Breast epithelium (tissue), 4 donors: ENCODE results near the gene NRDE2. TPM values are rescaled to one million over a fixed set of nuclear protein-coding genes. Genes with fewer than 3 reads are reported as not detected.
"Not testable (repeated sequence)": the region's sequence is repeated elsewhere in the genome, so short reads cannot be mapped to it uniquely, and the experiment has no call there.

ENCODE experiments used
- DNase-seq, 2 donors: peaks; one replicate each; pipeline ENCODE4 v3.0.0-alpha.2; 2019; ENCODE audit warnings: low spot score in 2 of 2
- H3K27ac ChIP-seq, 2 donors: fragments of 200-600 bp; sonication (generic) in 1 of 2; one replicate each; pipeline ENCODE4 v1.5.1; 2016 to 2019; ENCODE audit warnings: mild to moderate bottlenecking in 1 of 2
- H3K27me3 ChIP-seq, 2 donors: fragments of 200-600 bp; sonication (generic) in 1 of 2; one replicate each; pipeline versions ENCODE4 v1.5.1 to v1.6.0; 2017 to 2019; ENCODE audit warnings: control low read depth in 1 of 2, mild to moderate bottlenecking in 1 of 2
- H3K36me3 ChIP-seq: fragments of 200-600 bp; one replicate; pipeline ENCODE4 v1.5.1; 2019
- H3K4me1 ChIP-seq, 2 donors: fragments of 200-600 bp; sonication (generic); one replicate each; pipeline ENCODE4 v1.5.1; 2016 to 2019; ENCODE audit warnings: control low read depth in 1 of 2
- H3K4me3 ChIP-seq, 3 donors: fragments of 200-600 bp; sonication (generic); 1 replicate in 2 of 3; 2 replicates in 1 of 3; pipeline ENCODE4 v1.5.1; 2016 to 2019; ENCODE audit warnings: mild to moderate bottlenecking in 3 of 3, moderate library complexity in 2 of 3
- H3K9me3 ChIP-seq, 2 donors: fragments of 200-600 bp; sonication (generic) in 1 of 2; one replicate each; pipeline ENCODE4 v1.5.1; 2016 to 2019; ENCODE audit warnings: control low read depth in 1 of 2
- CTCF ChIP-seq, 3 donors: fragments of 450-650 bp; IDR thresholded peaks; one replicate each; pipeline ENCODE4 v1.5.1; 2016 to 2017; ENCODE audit warnings: antibody characterized with exemption in 3 of 3, mild to moderate bottlenecking in 3 of 3, moderate library complexity in 3 of 3
- POLR2A ChIP-seq: fragments of 450-650 bp; IDR thresholded peaks from one replicate; pipeline ENCODE4 v1.6.1; 2016; ENCODE audit warnings: antibody characterized with exemption, mild to moderate bottlenecking, moderate library complexity
- POLR2AphosphoS5 ChIP-seq, 3 donors: sonication (generic); formaldehyde crosslinking; IDR thresholded peaks; one replicate each; pipeline ENCODE4 v1.6.1; 2017; ENCODE audit warnings: antibody characterized with exemption in 3 of 3
- intact Hi-C: fragments of 100-400 bp; cut with DNase I; formaldehyde crosslinking; loops from one replicate; pipeline ENCODE4 v1.15.1; 2023; ENCODE audit warnings: low total_unique reads
- total RNA-seq, 3 donors: library from RNA; depleted of rRNA; stranded (reverse); fragments of >200 nt; gene quantifications; one replicate each; pipeline ENCODE4 v1.1.0, GENCODE V29; 2016

NRDE2 gene
- total RNA-seq, 3 donors from 2014 or later: 9.3 to 19.8 (median 19.7) TPM

GRCh38 chr14:90263748-90264449 is 67.8 kb downstream of the NRDE2 start:
- DNase-seq: no peak
- no peak for TF ChIP-seq CTCF (IDR thresholded peaks at IDR 0.05)
- TF ChIP-seq POLR2AphosphoS5 (IDR thresholded peaks at IDR 0.05): no peak
- no peak for TF ChIP-seq POLR2A
- Histone ChIP-seq H3K4me3 (no peak overlapping the region), H3K27ac (no peak overlapping the region), H3K36me3 (no peaks in the 10 kb centered on the region), H3K9me3 (no peaks in the 10 kb centered on the region), H3K4me1 (no peaks in the 10 kb centered on the region), H3K27me3 (no peaks in the 10 kb centered on the region)
- intact Hi-C loops: no loop called here

GRCh38 chr14:90256354-90257131 is 75.2 kb downstream of the NRDE2 start, which contains the start of gene PSMC1:
TSS of gene PSMC1 (plus strand) at chr14:90256553. CDS start at chr14:90256598, 45 bp downstream.
- peak within 1 kb of the TSS; percentile 81 to 84 for H3K27ac ChIP-seq
- intact Hi-C loops: no loop called here
- no peaks in the 10 kb centered on the region for H3K36me3 ChIP-seq
- peak within 1 kb of the TSS; percentile 89 to 95 (median 92) for H3K4me3 ChIP-seq
- H3K9me3 ChIP-seq: no peaks in the 10 kb centered on the region
- no peaks in the 10 kb centered on the region for H3K4me1 ChIP-seq
- peak; percentile 82 to 84 for DNase-seq
- TF ChIP-seq POLR2AphosphoS5 (IDR thresholded peaks at IDR 0.05) (peak; percentile 85 to 93 (median 92)), POLR2A (no peak)
- H3K27me3 ChIP-seq: peaks cover 0 to 7% of the 10 kb centered on the region in 2 donors

GRCh38 chr14:90255871-90256270 is 75.9 kb downstream of the NRDE2 start:
- no peaks in the 10 kb centered on the region for H3K4me1 ChIP-seq
- TF ChIP-seq CTCF (IDR thresholded peaks at IDR 0.05) (no peak), POLR2AphosphoS5 (IDR thresholded peaks at IDR 0.05) (no peak), POLR2A (no peak)
- intact Hi-C loops: no loop called here
- H3K9me3 ChIP-seq: no peaks in the 10 kb centered on the region
- peak overlapping the region in 1 of 2 donors; percentile 84 for H3K27ac ChIP-seq
- H3K36me3 ChIP-seq: no peaks in the 10 kb centered on the region
- H3K4me3 ChIP-seq: peak overlapping the region; percentile 89 to 95 (median 92)
- no peak for DNase-seq
- peaks cover 0 to 7% of the 10 kb centered on the region in 2 donors for H3K27me3 ChIP-seq

GRCh38 chr14:90253826-90254225 is 77.9 kb downstream of the NRDE2 start:
- Histone ChIP-seq H3K36me3 (no peaks in the 10 kb centered on the region), H3K4me1 (no peaks in the 10 kb centered on the region), H3K9me3 (no peaks in the 10 kb centered on the region), H3K4me3 (no peak overlapping the region), H3K27me3 (peaks cover 0 to 7% of the 10 kb centered on the region in 2 donors), H3K27ac (no peak overlapping the region)
- no peak for DNase-seq
- intact Hi-C loops: no loop called here
- no peak for TF ChIP-seq CTCF (IDR thresholded peaks at IDR 0.05)
- TF ChIP-seq POLR2A: no peak
- TF ChIP-seq POLR2AphosphoS5 (IDR thresholded peaks at IDR 0.05): no peak

- no peaks in the 10 kb centered on the region for H3K9me3 ChIP-seq
- intact Hi-C loops: no loop called here
- H3K27ac ChIP-seq: no peak overlapping the region
- H3K4me3 ChIP-seq: no peak overlapping the region
- H3K36me3 ChIP-seq: no peaks in the 10 kb centered on the region
- H3K27me3 ChIP-seq: peaks cover 0 to 3% of the 10 kb centered on the region in 2 donors
- H3K4me1 ChIP-seq: no peaks in the 10 kb centered on the region
- DNase-seq: no peak
- TF ChIP-seq POLR2AphosphoS5 (IDR thresholded peaks at IDR 0.05) (no peak), CTCF (IDR thresholded peaks at IDR 0.05) (no peak), POLR2A (no peak)
Observed at GRCh38 chr14:90248594-90248993, 83.1 kb downstream of the NRDE2 start.

- H3K4me3 ChIP-seq, H3K4me1 ChIP-seq, H3K9me3 ChIP-seq, H3K27me3 ChIP-seq, H3K36me3 ChIP-seq, H3K27ac ChIP-seq, DNase-seq, intact Hi-C loops: not testable (repeated sequence)
Observed at GRCh38 chr14:90247441-90247840, 84.3 kb downstream of the NRDE2 start.
